ENCODE data around the gene ZNF474. TPM values are rescaled to one million over a fixed set of nuclear protein-coding genes. Genes with fewer than 3 reads are reported as not detected.

ZNF474 gene
- total and polyA plus RNA-seq, 2 donors (not counting 1 experiment from before 2014, with no cell fraction given), result 0.12 TPM; not detected in 1

DNA sequence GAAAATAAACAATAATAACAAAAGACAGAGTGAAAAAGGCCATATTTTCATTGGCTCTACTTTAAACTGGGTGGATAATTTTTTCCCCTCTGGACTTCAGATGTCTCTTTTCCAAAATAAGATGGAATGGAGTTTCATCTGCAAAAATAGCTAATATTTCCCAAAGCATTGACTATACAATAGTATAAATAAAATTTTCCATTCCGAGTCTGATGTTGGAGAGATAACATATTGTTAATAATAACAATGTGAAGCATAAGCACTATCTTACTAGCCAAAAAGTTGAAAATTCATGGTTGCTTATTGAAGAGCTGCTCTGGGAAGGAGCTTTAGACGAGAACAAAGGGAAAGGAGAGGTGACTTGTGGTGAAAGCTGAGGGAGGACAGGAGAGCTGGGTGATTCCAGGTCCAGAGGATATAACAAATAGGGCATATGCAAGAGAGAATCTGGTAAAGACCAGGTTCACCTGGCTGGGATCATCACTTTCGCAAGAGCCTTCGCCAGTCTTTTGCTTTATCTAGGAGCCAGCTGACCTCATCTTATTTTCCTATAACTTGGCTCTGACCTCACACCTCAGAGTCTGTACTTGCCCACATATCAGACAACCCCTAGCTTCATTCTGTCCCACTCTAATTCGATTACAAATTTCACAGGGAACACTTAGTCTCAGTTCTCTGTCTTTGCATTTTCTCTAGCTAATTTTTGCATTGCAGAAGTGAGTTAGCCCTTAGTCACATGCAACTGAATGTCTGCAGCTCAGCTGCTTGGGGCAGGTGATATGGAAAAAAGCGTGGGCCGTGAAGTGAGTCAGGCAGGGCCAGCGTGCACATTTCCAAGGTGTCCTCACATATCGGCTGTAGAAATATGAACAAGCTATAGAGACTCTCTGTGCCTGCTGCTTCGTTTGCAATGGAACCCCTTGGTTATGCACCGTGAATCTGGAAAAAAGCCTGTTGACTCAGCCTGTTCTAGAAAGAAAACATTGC lies 7.6 kb upstream of the ZNF474 start:
- DNase-seq (no peak), ATAC-seq (ENCODE audit: low read depth) (no peak)
- no peak overlapping the region for H3K4me3 ChIP-seq (ENCODE audit: control extremely low read depth in 1 of 5, extremely low read depth in 1 of 5, insufficient read depth in 1 of 5, low read depth in 2 of 5, low read length in 4 of 5)
- H3K9me3 ChIP-seq (ENCODE audit: control extremely low read depth in 1 of 3, control insufficient read depth in 2 of 3, insufficient read depth in 1 of 3, low read length in 2 of 3), result no peaks in the 10 kb centered on the region
- WGBS (ENCODE audit: insufficient coverage), result 90% methylated on average over 8 of the region's 11 CpGs
- H3K27me3 Mint-ChIP-seq, result peaks cover 12% of the 10 kb centered on the region
- H3K9me3 Mint-ChIP-seq (ENCODE audit: insufficient read depth), result no peaks in the 10 kb centered on the region
- no peaks in the 10 kb centered on the region for H3K4me1 Mint-ChIP-seq
- no peak for TF ChIP-seq EZH2 (IDR thresholded peaks at IDR 0.05; ENCODE audit: borderline replicate concordance, insufficient read depth, low read depth, low read length, poor library complexity, severe bottlenecking)
- TF ChIP-seq, protein P1, sequence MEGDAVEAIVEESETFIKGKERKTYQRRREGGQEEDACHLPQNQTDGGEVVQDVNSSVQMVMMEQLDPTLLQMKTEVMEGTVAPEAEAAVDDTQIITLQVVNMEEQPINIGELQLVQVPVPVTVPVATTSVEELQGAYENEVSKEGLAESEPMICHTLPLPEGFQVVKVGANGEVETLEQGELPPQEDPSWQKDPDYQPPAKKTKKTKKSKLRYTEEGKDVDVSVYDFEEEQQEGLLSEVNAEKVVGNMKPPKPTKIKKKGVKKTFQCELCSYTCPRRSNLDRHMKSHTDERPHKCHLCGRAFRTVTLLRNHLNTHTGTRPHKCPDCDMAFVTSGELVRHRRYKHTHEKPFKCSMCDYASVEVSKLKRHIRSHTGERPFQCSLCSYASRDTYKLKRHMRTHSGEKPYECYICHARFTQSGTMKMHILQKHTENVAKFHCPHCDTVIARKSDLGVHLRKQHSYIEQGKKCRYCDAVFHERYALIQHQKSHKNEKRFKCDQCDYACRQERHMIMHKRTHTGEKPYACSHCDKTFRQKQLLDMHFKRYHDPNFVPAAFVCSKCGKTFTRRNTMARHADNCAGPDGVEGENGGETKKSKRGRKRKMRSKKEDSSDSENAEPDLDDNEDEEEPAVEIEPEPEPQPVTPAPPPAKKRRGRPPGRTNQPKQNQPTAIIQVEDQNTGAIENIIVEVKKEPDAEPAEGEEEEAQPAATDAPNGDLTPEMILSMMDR (IDR thresholded peaks at IDR 0.05), result no peak
- H3K4me2 ChIP-seq (replicated peaks; ENCODE audit: low read depth, low read length, poor library complexity, severe bottlenecking), result no peak overlapping the region
- ChIA-PET POLR2A (no interaction called here), CTCF (no interaction called here)
- no peak overlapping the region for H3K4me3 Mint-ChIP-seq
- no peaks in the 10 kb centered on the region for H3K79me2 ChIP-seq (ENCODE audit: control insufficient read depth, insufficient read depth, low read length)
- intact Hi-C loops (cut with micrococcal nuclease), result no loop called here
- H3K27ac ChIP-seq (ENCODE audit: low read length in 2 of 2), result no peak overlapping the region
- peaks cover 0 to 6% (median 2%) of the 10 kb centered on the region in 4 experiments for H3K27me3 ChIP-seq (replicated peaks in 1 of 4; ENCODE audit: control extremely low read depth in 1 of 4, control insufficient read depth in 3 of 4, insufficient read depth in 4 of 4, low read length in 3 of 4)
- H3K36me3 ChIP-seq (replicated peaks in 1 of 2; ENCODE audit: control extremely low read depth in 1 of 2, control insufficient read depth in 1 of 2, extremely low read depth in 1 of 2, insufficient read depth in 2 of 2, low read length in 1 of 2), result no peaks in the 10 kb centered on the region
- no peak overlapping the region for H3K9ac ChIP-seq (ENCODE audit: low read length)
- H3K27ac Mint-ChIP-seq, result no peak overlapping the region
- no peaks in the 10 kb centered on the region for H4K20me1 ChIP-seq (ENCODE audit: control insufficient read depth, insufficient read depth, low read length, poor library complexity, severe bottlenecking)
- H3K4me1 ChIP-seq (ENCODE audit: control insufficient read depth in 2 of 2, insufficient read depth in 2 of 2, low read length in 2 of 2), result no peaks in the 10 kb centered on the region
- no peak overlapping the region for H2AFZ ChIP-seq (ENCODE audit: insufficient read depth, low read depth, low read length, poor library complexity, severe bottlenecking)

DNA sequence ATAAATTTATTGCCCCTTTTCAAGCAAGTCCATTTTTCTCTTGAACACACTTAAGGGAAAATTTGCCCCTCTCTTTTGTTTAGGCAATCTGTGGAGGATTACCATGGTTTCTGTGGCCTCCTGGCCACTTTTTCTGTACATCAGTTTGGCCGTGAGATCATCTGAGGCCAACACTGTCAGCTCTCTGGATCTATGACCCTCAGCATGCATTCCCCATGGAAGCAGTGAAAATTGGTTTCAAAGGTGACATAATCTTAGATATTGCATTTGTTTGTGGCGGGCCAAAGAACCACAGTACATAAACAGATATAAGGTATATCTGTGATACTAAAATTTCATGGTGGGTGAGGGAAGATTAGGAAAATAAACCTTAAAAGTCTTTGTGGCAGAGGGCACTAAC lies 4.6 kb upstream of the ZNF474 start:
- Histone ChIP-seq H3K36me3 (replicated peaks in 1 of 2; ENCODE audit: control extremely low read depth in 1 of 2, control insufficient read depth in 1 of 2, extremely low read depth in 1 of 2, insufficient read depth in 2 of 2, low read length in 1 of 2) (no peaks in the 10 kb centered on the region), H3K4me3 (ENCODE audit: control extremely low read depth in 1 of 5, extremely low read depth in 1 of 5, insufficient read depth in 1 of 5, low read depth in 2 of 5, low read length in 4 of 5) (no peak overlapping the region), H3K27me3 (replicated peaks in 1 of 4; ENCODE audit: control extremely low read depth in 1 of 4, control insufficient read depth in 3 of 4, insufficient read depth in 4 of 4, low read length in 3 of 4) (no peaks in the 10 kb centered on the region), H4K20me1 (ENCODE audit: control insufficient read depth, insufficient read depth, low read length, poor library complexity, severe bottlenecking) (no peaks in the 10 kb centered on the region), H3K9me3 (ENCODE audit: control extremely low read depth in 1 of 3, control insufficient read depth in 2 of 3, insufficient read depth in 1 of 3, low read length in 2 of 3) (no peaks in the 10 kb centered on the region), H2AFZ (ENCODE audit: insufficient read depth, low read depth, low read length, poor library complexity, severe bottlenecking) (no peak overlapping the region), H3K27ac (ENCODE audit: low read length in 2 of 2) (no peak overlapping the region), H3K4me1 (ENCODE audit: control insufficient read depth in 2 of 2, insufficient read depth in 2 of 2, low read length in 2 of 2) (no peaks in the 10 kb centered on the region), H3K9ac (ENCODE audit: low read length) (no peak overlapping the region), H3K4me2 (replicated peaks; ENCODE audit: low read depth, low read length, poor library complexity, severe bottlenecking) (no peak overlapping the region), H3K79me2 (ENCODE audit: control insufficient read depth, insufficient read depth, low read length) (no peaks in the 10 kb centered on the region)
- Mint-ChIP-seq H3K9me3 (ENCODE audit: insufficient read depth) (no peaks in the 10 kb centered on the region), H3K27ac (no peak overlapping the region), H3K4me1 (no peaks in the 10 kb centered on the region), H3K4me3 (no peak overlapping the region), H3K27me3 (peaks cover 12% of the 10 kb centered on the region)
- WGBS (ENCODE audit: insufficient coverage), result no CpG with 5 or more reads among the region's 2 CpGs
- DNase-seq (no peak), ATAC-seq (ENCODE audit: low read depth) (no peak)
- TF ChIP-seq, protein P1 (IDR thresholded peaks at IDR 0.05), result no peak
- no peak for TF ChIP-seq EZH2 (IDR thresholded peaks at IDR 0.05; ENCODE audit: borderline replicate concordance, insufficient read depth, low read depth, low read length, poor library complexity, severe bottlenecking)
- ChIA-PET POLR2A (no interaction called here), CTCF (no interaction called here)
- intact Hi-C loops (cut with micrococcal nuclease), result no loop called here

Data from B cell (primary cell).